Ovary (tissue), 9 donors: ENCODE results near the gene PXT1. TPM values are rescaled to one million over a fixed set of nuclear protein-coding genes. Genes with fewer than 3 reads are reported as not detected.
"Not testable (repeated sequence)": the region's sequence is repeated elsewhere in the genome, so short reads cannot be mapped to it uniquely, and the experiment has no call there.

Source experiments
- DNase-seq, 5 donors: peaks; one replicate each; pipeline ENCODE4 v3.0.0-alpha.2; 2019 to 2020
- H3K27ac ChIP-seq, 2 donors: fragments of 200-600 bp; one replicate each; pipeline versions ENCODE4 v1.5.1 to v1.8.0; 2019 to 2022
- H3K27me3 ChIP-seq: fragments of 200-600 bp; one replicate; pipeline ENCODE4 v1.8.0; 2022
- H3K36me3 ChIP-seq: fragments of 200-600 bp; sonication (generic); one replicate; pipeline ENCODE4 v1.5.1; 2019
- H3K4me1 ChIP-seq: one replicate; pipeline ENCODE4 v1.8.1; 2013; ENCODE audit warnings: mild to moderate bottlenecking, moderate library complexity; ENCODE audit not compliant: insufficient read depth
- H3K4me3 ChIP-seq: fragments of 200-600 bp; sonication (generic); one replicate; pipeline ENCODE4 v1.5.1; 2017
- H3K9me3 ChIP-seq, 2 donors: fragments of 200-600 bp in 1 of 2; sonication (generic) in 1 of 2; one replicate each; pipeline versions ENCODE4 v1.5.1 to v1.8.1; 2013 to 2019; ENCODE audit warnings: mild to moderate bottlenecking in 1 of 2, moderate library complexity in 1 of 2
- CTCF ChIP-seq, 3 donors: fragments of 450-650 bp in 2 of 3; fragments of 200-600 bp in 1 of 3; IDR thresholded peaks; one replicate each; pipeline versions ENCODE4 v1.5.1 to v1.8.0; 2016 to 2022; ENCODE audit warnings: antibody characterized with exemption in 3 of 3, mild to moderate bottlenecking in 1 of 3
- EP300 ChIP-seq: sonication (generic); formaldehyde crosslinking; IDR thresholded peaks from one replicate; pipeline ENCODE4 v1.6.1; 2017; ENCODE audit warnings: antibody characterized with exemption
- POLR2A ChIP-seq: fragments of 450-650 bp; IDR thresholded peaks from one replicate; pipeline ENCODE4 v1.6.1; 2017; ENCODE audit warnings: antibody characterized with exemption, mild to moderate bottlenecking, moderate library complexity
- WGBS, 3 donors: extraction: QIAGEN DNeasy Blood & Tissue Kit in 1 of 3; methylation state at CpG; one replicate each; pipeline versions ENCODE4 v1.1.5 to v1.1.7; 2013 to 2017; 5-methylcytosine and 5-hydroxymethylcytosine counted together
- intact Hi-C, 4 donors: fragments of 100-400 bp; cut with DNase I; formaldehyde crosslinking; loops; one replicate each; pipeline versions ENCODE4 v1.11.0 to v1.15.1; 2022 to 2023
- polyA plus RNA-seq, 2 donors: library from polyadenylated mRNA; stranded (reverse); fragments of 200-250 nt in 1 of 2; fragments of 350-450 nt in 1 of 2; fragmentation: Illumina TruSeq in 1 of 2; extraction: RNeasy Lipid Tissue Mini Kit (QIAGEN cat#74804) in 1 of 2; gene quantifications; one replicate each; pipeline ENCODE4 v1.2.3, GENCODE V29; 2013 to 2014
- total RNA-seq, 7 donors: library from RNA; depleted of rRNA in 2 of 7; stranded (reverse); fragments of >200 nt in 2 of 7; fragmentation: NEBNext Ultra II Directional in 3 of 7; extraction: Animal tissue kit (Norgen Biotek cat#: 25700) in 3 of 7; gene quantifications; one replicate each; pipeline versions ENCODE4 v1.1.0 to v1.2.4, GENCODE V29; 2016 to 2023
- donor health status: DM: no; HTN: no; CAD: no; lungs with moderate emphysema.
- donor health status: DM: no; HTN: no; CAD: no.
- donor health status: Bipolar disorder and iron deficiency.
- donor health status: DM: yes; HTN: yes; CAD: no.
- donor health status: DM: no; HTN: no; CAD: no.
- donor health status: DM: yes; HTN: yes; CAD: no.

Gene PXT1
- total and polyA plus RNA-seq, 9 donors, result not detected

GRCh38 chr6:36488221-36488620, 45.6 kb upstream of the PXT1 start:
- no peaks in the 10 kb centered on the region for H3K9me3 ChIP-seq
- no peaks in the 10 kb centered on the region for H3K27me3 ChIP-seq
- intact Hi-C loops, result loop anchor here in 1 of 4 donors (5.0 kb wide), 1 partner anchor 1266 kb away; no protein-coding TSS in a partner anchor
- H3K36me3 ChIP-seq, result no peaks in the 10 kb centered on the region
- H3K4me3 ChIP-seq, result no peak overlapping the region
- peaks cover 2% of the 10 kb centered on the region for H3K4me1 ChIP-seq
- DNase-seq, result no peak
- TF ChIP-seq EP300 (no peak), CTCF (IDR thresholded peaks at IDR 0.05) (no peak), POLR2A (no peak)
- H3K27ac ChIP-seq, result no peak overlapping the region

DNA sequence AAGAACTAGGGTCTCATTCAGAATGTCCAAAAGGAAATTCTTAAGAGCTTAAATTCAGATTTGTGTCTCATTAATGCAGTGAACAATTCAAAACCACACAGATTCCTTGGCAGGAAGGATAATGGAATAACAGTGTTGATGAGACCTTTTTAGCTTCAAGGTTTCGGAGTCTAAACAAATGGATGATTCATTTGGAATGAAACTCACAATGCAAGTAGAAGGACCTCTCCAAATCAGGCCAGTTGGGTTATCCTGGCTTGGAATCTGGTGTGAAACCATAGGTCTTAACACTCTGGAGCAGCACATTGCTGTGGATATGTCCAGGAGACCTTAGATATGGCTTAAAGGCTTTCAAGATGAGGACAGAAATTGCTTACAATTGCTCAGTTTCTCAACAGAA, 45.0 kb upstream of the PXT1 start:
- intact Hi-C loops, result loop anchor here in 1 of 4 donors (5.0 kb wide), 1 partner anchor 1265 kb away; no protein-coding TSS in a partner anchor
- Histone ChIP-seq H3K27ac (no peak overlapping the region), H3K9me3 (no peaks in the 10 kb centered on the region), H3K4me1 (peaks cover 2% of the 10 kb centered on the region), H3K36me3 (no peaks in the 10 kb centered on the region), H3K4me3 (no peak overlapping the region), H3K27me3 (no peaks in the 10 kb centered on the region)
- no peak for DNase-seq
- 20 to 36% (median 31%) methylated on average over 1 of the region's 1 CpG for WGBS, 3 donors
- TF ChIP-seq POLR2A, result no peak
- no peak for TF ChIP-seq EP300
- TF ChIP-seq CTCF (IDR thresholded peaks at IDR 0.05), result no peak

GRCh38 chr6:36484736-36485135, 42.1 kb upstream of the PXT1 start:
- TF ChIP-seq POLR2A (no peak), CTCF (IDR thresholded peaks at IDR 0.05) (no peak), EP300 (no peak)
- Histone ChIP-seq H3K27ac (no peak overlapping the region), H3K36me3 (no peaks in the 10 kb centered on the region), H3K4me3 (no peak overlapping the region), H3K9me3 (no peaks in the 10 kb centered on the region), H3K4me1 (peaks cover 2% of the 10 kb centered on the region), H3K27me3 (no peaks in the 10 kb centered on the region)
- no peak for DNase-seq
- intact Hi-C loops, result loop anchor here in 1 of 4 donors (5.0 kb wide), 1 partner anchor 1262 kb away; no protein-coding TSS in a partner anchor
- WGBS, 3 donors, result 87 to 90% (median 89%) methylated on average over 5 of the region's 5 CpGs

GRCh38 chr6:36483326-36483725, 40.7 kb upstream of the PXT1 start:
- H3K4me3 ChIP-seq, intact Hi-C loops, H3K27me3 ChIP-seq, H3K4me1 ChIP-seq, H3K27ac ChIP-seq, DNase-seq, H3K9me3 ChIP-seq, H3K36me3 ChIP-seq: not testable (repeated sequence)
- 92 to 96% (median 95%) methylated on average over 5 of the region's 5 CpGs for WGBS, 3 donors

DNA sequence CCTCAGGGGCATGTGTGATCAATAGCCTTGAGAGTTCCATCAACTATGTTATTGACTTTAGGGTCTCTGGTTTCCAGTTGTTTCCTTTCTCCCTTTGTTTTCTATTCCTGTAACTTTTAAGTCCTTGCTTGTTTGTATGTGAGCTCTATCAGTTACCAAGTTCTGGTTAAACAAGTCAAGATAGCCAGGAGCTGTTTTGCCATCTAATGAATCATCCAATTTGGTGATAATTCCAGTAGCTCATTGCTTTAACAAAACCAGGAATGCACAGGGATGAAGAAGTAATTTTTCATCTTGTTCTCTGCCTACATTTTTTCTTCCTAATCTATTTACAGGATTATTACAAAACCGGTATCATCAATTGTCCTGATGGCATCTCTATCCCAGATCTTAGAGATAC, 36.6 kb upstream of the PXT1 start:
- 92 to 97% (median 97%) methylated on average over 1 of the region's 1 CpG for WGBS, 3 donors
- DNase-seq, result no peak
- Histone ChIP-seq H3K27ac (no peak overlapping the region), H3K4me1 (no peaks in the 10 kb centered on the region), H3K36me3 (no peaks in the 10 kb centered on the region), H3K4me3 (no peak overlapping the region), H3K27me3 (no peaks in the 10 kb centered on the region), H3K9me3 (no peaks in the 10 kb centered on the region)
- TF ChIP-seq POLR2A, result no peak
- intact Hi-C loops, result no loop called here
